ENCODE data around the gene CLEC6A. TPM values are rescaled to one million over a fixed set of nuclear protein-coding genes. Genes with fewer than 3 reads are reported as not detected.
"Not testable (repeated sequence)": the region's sequence is repeated elsewhere in the genome, so short reads cannot be mapped to it uniquely, and the experiment has no call there.

CLEC6A gene
- total and polyA plus RNA-seq, 7 donors, result not detected

- no peaks in the 10 kb centered on the region for H3K36me3 ChIP-seq (ENCODE audit: insufficient read depth in 1 of 2, low read depth in 1 of 2)
- no peaks in the 10 kb centered on the region for H3K4me1 ChIP-seq
- ATAC-seq, result no peak
- H3K9me3 ChIP-seq, result no peaks in the 10 kb centered on the region
- no peak for DNase-seq
- H3K27ac ChIP-seq, result no peak overlapping the region
- intact Hi-C loops (cut with DNase I), result no loop called here
- H3K27me3 ChIP-seq (ENCODE audit: insufficient read depth in 3 of 3, low read length in 2 of 3), result no peaks in the 10 kb centered on the region
- WGBS, 3 donors, result 68 to 71% (median 68%) methylated on average over 5 of the region's 5 CpGs
- no peak for TF ChIP-seq CTCF (IDR thresholded peaks at IDR 0.05)
- no peak overlapping the region for H3K4me3 ChIP-seq
Observed at GRCh38 chr12:8491646-8492530, 36.1 kb downstream of the CLEC6A start.

- no peaks in the 10 kb centered on the region for H3K9me3 ChIP-seq
- no peak for DNase-seq
- intact Hi-C loops (cut with DNase I), result no loop called here
- ATAC-seq, result no peak
- no peak overlapping the region for H3K27ac ChIP-seq
- no peaks in the 10 kb centered on the region for H3K4me1 ChIP-seq
- no peak overlapping the region for H3K4me3 ChIP-seq
- TF ChIP-seq CTCF (IDR thresholded peaks at IDR 0.05), result no peak
- no peaks in the 10 kb centered on the region for H3K36me3 ChIP-seq (ENCODE audit: insufficient read depth in 1 of 2, low read depth in 1 of 2)
- no peaks in the 10 kb centered on the region for H3K27me3 ChIP-seq (ENCODE audit: insufficient read depth in 3 of 3, low read length in 2 of 3)
- 38 to 44% (median 43%) methylated on average over 2 of the region's 2 CpGs for WGBS, 3 donors
Observed at GRCh38 chr12:8493084-8493483, 37.3 kb downstream of the CLEC6A start.

- intact Hi-C loops (cut with DNase I), result not testable (repeated sequence)
Observed at GRCh38 chr12:8495671-8496070, 39.9 kb downstream of the CLEC6A start.

GRCh38 chr12:8496074-8496473, 40.3 kb downstream of the CLEC6A start:
- DNase-seq; H3K27me3 ChIP-seq (ENCODE audit: insufficient read depth in 3 of 3, low read length in 2 of 3); ATAC-seq; H3K27ac ChIP-seq; H3K4me1 ChIP-seq; H3K36me3 ChIP-seq (ENCODE audit: insufficient read depth in 1 of 2, low read depth in 1 of 2); H3K9me3 ChIP-seq; intact Hi-C loops (cut with DNase I); H3K4me3 ChIP-seq: not testable (repeated sequence)
- 58 to 61% (median 60%) methylated on average over 7 of the region's 7 CpGs for WGBS, 3 donors

More at GRCh38 chr12:8495671-8496070, 39.9 kb downstream of the CLEC6A start:
- H3K27me3 ChIP-seq (ENCODE audit: insufficient read depth in 3 of 3, low read length in 2 of 3); ATAC-seq; H3K36me3 ChIP-seq (ENCODE audit: insufficient read depth in 1 of 2, low read depth in 1 of 2); H3K4me1 ChIP-seq; H3K27ac ChIP-seq; H3K9me3 ChIP-seq; DNase-seq; H3K4me3 ChIP-seq: not testable (repeated sequence)
- WGBS, 3 donors, result 83 to 88% (median 87%) methylated on average over 4 of the region's 4 CpGs

- Histone ChIP-seq H3K27ac (no peak overlapping the region), H3K36me3 (ENCODE audit: insufficient read depth in 1 of 2, low read depth in 1 of 2) (no peaks in the 10 kb centered on the region), H3K4me3 (no peak overlapping the region), H3K4me1 (no peaks in the 10 kb centered on the region), H3K27me3 (ENCODE audit: insufficient read depth in 3 of 3, low read length in 2 of 3) (no peaks in the 10 kb centered on the region), H3K9me3 (no peaks in the 10 kb centered on the region)
- intact Hi-C loops (cut with DNase I), result no loop called here
- no peak for ATAC-seq
- WGBS, 3 donors, result 40 to 46% (median 42%) methylated on average over 4 of the region's 4 CpGs
- DNase-seq, result no peak
- TF ChIP-seq CTCF (IDR thresholded peaks at IDR 0.05), result no peak
Observed at GRCh38 chr12:8499616-8500015, 43.9 kb downstream of the CLEC6A start.

Measured in psoas muscle (tissue), 8 donors.